ENCODE measurements around the gene FHOD3. TPM values are rescaled to one million over a fixed set of nuclear protein-coding genes. Genes with fewer than 3 reads are reported as not detected.
A peak's percentile ranks its signal among the peaks of the same experiment; 100 is the strongest.

FHOD3 gene
- total RNA-seq, 2 experiments from 2014 or later: not detected

- no peaks in the 10 kb centered on the region for H3K4me1 Mint-ChIP-seq
- peak; percentile 45 for DNase-seq
- no peak overlapping the region for H3K4me3 Mint-ChIP-seq
- H3K9me3 Mint-ChIP-seq: peaks cover 3% of the 10 kb centered on the region
- H3K27me3 Mint-ChIP-seq: peaks cover 14% of the 10 kb centered on the region
- no peaks in the 10 kb centered on the region for H3K36me3 Mint-ChIP-seq
- no peak overlapping the region for H3K27ac Mint-ChIP-seq
These were observed 390.8 kb downstream of the FHOD3 start for GRCh38 chr18:36688020-36688965.

DNA sequence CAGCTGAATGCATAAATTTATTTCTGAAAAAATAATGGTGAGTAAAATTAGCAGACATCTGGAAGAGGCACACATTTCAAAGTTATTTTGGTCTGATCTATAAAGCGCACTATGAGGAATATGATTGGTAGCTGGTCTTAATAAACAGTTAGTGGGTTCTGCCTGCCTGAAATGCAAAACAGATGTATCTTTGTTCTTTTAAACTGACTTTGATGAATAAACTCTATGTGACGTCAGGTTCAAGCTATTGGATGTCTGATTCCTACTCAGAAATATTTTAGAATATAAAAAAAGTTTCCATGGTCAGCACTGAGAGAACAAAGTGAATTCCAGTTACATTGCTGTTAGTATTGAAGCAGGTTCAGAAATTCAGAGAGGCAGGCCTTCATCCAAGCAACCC lies 394.9 kb downstream of the FHOD3 start:
- no peaks in the 10 kb centered on the region for H3K9me3 Mint-ChIP-seq
- no peak overlapping the region for H3K4me3 Mint-ChIP-seq
- H3K27ac Mint-ChIP-seq: no peak overlapping the region
- H3K4me1 Mint-ChIP-seq: no peaks in the 10 kb centered on the region
- DNase-seq: no peak
- H3K27me3 Mint-ChIP-seq: peaks cover 3% of the 10 kb centered on the region
- no peaks in the 10 kb centered on the region for H3K36me3 Mint-ChIP-seq

GRCh38 chr18:36692921-36693332 lies 395.4 kb downstream of the FHOD3 start:
- no peak for DNase-seq
- Mint-ChIP-seq H3K4me1 (no peaks in the 10 kb centered on the region), H3K27ac (no peak overlapping the region), H3K9me3 (no peaks in the 10 kb centered on the region), H3K4me3 (no peak overlapping the region), H3K27me3 (peaks cover 3% of the 10 kb centered on the region), H3K36me3 (no peaks in the 10 kb centered on the region)

DNA sequence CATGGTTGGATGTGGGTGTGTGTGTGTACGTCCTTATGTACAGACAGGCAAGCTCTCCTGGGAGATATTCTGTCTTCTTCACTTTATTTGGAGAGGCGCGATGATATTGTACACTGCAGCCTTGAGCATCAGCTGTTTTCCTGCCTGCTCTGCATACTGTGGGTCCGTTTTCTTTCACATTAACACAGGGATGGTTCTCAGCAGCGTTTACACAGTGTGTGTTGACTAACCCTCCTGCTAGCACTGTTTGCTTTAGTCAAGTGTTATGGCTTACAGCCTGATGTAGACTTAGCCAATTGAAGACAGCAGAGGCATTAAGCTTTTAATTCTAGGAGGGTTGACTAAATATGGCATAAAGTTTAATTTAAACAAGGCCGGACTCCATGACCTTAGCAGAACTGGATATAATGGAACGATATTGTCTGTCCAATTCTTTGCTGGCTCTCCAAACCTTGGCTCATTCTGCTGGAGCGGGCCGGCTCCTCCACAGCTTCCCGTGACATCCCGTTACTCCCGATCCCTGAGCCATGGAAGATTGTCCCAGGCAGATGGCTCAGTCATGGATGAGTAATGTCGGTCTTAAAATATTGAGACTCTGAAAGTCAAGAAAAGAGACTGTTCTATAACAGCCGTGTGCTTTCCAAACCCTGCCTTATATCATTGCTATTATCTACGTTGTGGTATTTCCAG lies 396.6 kb downstream of the FHOD3 start:
- Mint-ChIP-seq H3K9me3 (no peaks in the 10 kb centered on the region), H3K4me3 (no peak overlapping the region), H3K27ac (no peak overlapping the region), H3K4me1 (no peaks in the 10 kb centered on the region), H3K27me3 (peaks cover 3% of the 10 kb centered on the region), H3K36me3 (no peaks in the 10 kb centered on the region)
- DNase-seq: no peak

- H3K27me3 Mint-ChIP-seq: peaks cover 3% of the 10 kb centered on the region
- H3K36me3 Mint-ChIP-seq: no peaks in the 10 kb centered on the region
- H3K4me1 Mint-ChIP-seq: no peaks in the 10 kb centered on the region
- no peak overlapping the region for H3K4me3 Mint-ChIP-seq
- H3K9me3 Mint-ChIP-seq: no peaks in the 10 kb centered on the region
- H3K27ac Mint-ChIP-seq: no peak overlapping the region
- DNase-seq: no peak
These were observed 398.3 kb downstream of the FHOD3 start for GRCh38 chr18:36695806-36696205.

DNA sequence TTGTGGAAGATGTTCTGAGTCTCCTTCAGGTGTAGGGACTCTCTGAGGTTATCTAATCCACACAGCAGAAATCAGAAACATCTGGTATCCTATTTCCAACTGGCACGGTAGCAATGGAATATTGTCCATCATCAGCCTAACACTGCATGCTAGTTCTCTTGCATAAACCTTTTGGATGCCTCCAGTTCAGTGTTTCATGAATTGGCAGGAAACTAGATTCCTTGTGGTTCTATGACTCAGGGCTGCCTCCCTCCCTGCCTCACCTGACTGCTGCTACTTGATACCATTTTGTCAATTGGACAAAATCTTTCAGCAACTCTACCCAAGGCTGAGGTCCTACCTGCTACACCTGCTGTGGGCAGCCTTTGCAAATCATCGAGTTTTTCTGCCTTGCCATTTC lies 400.4 kb downstream of the FHOD3 start:
- no peak for DNase-seq
- no peak overlapping the region for H3K4me3 Mint-ChIP-seq
- H3K36me3 Mint-ChIP-seq: no peaks in the 10 kb centered on the region

DNA sequence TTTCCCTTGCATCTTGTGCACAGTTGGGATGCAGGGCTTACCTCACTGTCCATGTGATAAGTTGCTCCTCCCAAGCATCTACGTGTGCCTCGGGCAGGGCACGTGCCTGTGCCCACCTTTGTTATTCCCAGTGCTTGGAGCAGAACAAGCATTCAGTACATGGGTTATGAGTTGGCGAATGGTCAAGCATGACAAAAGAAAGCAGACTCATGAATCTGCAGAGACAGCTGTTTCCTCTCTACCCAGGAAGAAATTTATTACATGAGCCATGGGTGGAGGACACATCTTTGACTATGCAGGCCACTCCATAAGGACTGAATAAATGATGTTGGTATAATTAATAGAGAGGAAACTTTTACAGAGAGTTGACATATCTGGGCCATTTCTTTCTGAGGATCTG lies 403.4 kb downstream of the FHOD3 start:
- DNase-seq: no peak
- Mint-ChIP-seq H3K27me3 (peaks cover 7% of the 10 kb centered on the region), H3K4me3 (no peak overlapping the region), H3K36me3 (no peaks in the 10 kb centered on the region), H3K9me3 (no peaks in the 10 kb centered on the region), H3K4me1 (no peaks in the 10 kb centered on the region), H3K27ac (no peak overlapping the region)

More for the DNA sequence above, 400.4 kb downstream of the FHOD3 start:
- H3K27ac Mint-ChIP-seq: no peak overlapping the region
- H3K27me3 Mint-ChIP-seq: peaks cover 3% of the 10 kb centered on the region
- H3K4me1 Mint-ChIP-seq: no peaks in the 10 kb centered on the region
- no peaks in the 10 kb centered on the region for H3K9me3 Mint-ChIP-seq

- no peak for DNase-seq
- H3K4me1 Mint-ChIP-seq: no peaks in the 10 kb centered on the region
- H3K27me3 Mint-ChIP-seq: peaks cover 7% of the 10 kb centered on the region
- no peak overlapping the region for H3K27ac Mint-ChIP-seq
- no peak overlapping the region for H3K4me3 Mint-ChIP-seq
- H3K9me3 Mint-ChIP-seq: no peaks in the 10 kb centered on the region
- no peaks in the 10 kb centered on the region for H3K36me3 Mint-ChIP-seq
These were observed 405.0 kb downstream of the FHOD3 start for GRCh38 chr18:36702401-36703013.

DNA sequence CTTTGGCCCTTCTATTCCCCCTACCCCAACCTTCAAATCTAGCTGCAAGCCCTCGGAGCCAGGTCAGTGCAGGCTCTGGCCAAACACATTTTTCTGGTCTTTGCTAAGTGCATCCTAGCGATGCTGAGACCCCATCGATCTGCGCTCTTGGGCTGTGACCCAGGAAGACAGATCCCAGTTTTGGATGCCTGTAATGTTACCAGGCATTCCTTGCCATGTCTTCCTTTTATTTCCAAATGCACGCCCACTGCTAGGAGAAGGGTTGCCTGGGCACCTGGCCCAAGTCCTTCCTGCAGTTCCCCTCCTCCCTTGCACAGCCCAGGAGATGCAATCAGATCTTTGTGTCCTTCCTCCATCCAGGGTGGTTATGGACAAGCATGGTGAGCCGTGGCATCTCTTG lies 406.6 kb downstream of the FHOD3 start:
- H3K9me3 Mint-ChIP-seq: no peaks in the 10 kb centered on the region
- H3K27me3 Mint-ChIP-seq: peaks cover 10% of the 10 kb centered on the region
- no peaks in the 10 kb centered on the region for H3K4me1 Mint-ChIP-seq
- H3K4me3 Mint-ChIP-seq: no peak overlapping the region
- no peak overlapping the region for H3K27ac Mint-ChIP-seq
- no peak for DNase-seq
- no peaks in the 10 kb centered on the region for H3K36me3 Mint-ChIP-seq

DNA sequence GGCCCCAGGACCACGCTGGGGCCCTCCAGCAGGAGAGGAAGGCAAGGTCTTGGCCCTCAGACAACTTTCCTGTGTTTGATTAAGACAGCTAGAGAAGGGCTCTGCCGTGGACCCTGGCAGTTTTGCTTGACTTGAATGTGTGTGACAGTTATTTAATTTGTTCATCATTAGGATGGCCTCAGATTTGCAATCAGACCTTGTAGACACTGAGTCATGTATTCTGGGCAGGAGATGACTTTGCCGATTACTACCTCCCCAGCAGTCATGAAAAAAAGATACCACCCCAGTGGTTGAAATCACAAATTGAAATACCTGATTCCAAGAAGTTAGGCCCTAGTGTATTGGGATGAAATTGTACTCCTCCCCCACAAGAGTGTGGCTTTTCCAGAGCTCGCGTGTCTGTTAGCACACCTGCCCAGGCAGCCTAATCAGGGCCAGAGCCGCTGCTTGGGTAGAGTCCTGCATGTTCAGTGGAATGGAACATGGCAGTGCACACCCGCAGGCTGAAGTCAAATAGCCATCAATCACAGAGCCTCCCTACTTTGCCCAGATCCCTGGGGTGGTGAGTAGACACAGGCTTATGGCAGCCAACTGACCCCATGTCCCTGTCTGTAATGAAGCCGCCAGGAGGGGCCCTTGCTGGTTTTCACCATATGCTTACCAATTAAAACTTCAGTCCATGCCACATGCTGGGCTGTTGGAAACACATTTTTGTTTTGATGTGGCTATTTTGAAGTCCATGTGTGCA lies 408.8 kb downstream of the FHOD3 start:
- Mint-ChIP-seq H3K36me3 (no peaks in the 10 kb centered on the region), H3K27me3 (peaks cover 10% of the 10 kb centered on the region), H3K27ac (no peak overlapping the region), H3K4me1 (no peaks in the 10 kb centered on the region), H3K9me3 (no peaks in the 10 kb centered on the region), H3K4me3 (no peak overlapping the region)
- no peak for DNase-seq

DNA sequence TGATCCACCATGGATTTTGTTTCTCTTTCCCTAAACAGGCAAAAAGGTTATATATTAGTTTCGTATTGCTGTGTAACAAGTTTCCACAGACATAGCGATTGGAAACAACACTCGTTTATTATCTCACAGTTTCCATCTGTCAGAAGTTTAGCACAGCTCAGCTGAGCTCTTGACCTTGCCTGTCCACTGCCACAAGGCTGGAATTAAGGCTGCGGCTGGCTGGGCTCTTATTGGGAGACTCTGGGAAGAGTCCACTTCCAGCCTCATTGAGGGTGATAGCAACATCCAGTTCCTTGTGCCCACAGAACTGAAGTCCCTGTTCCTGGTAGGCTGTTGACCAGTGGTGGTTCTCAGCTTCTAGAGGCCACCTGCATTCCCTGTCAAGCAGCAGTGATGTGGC lies 410.9 kb downstream of the FHOD3 start:
- Mint-ChIP-seq H3K4me1 (no peaks in the 10 kb centered on the region), H3K36me3 (no peaks in the 10 kb centered on the region), H3K27ac (no peak overlapping the region), H3K4me3 (no peak overlapping the region), H3K27me3 (peaks cover 19% of the 10 kb centered on the region), H3K9me3 (no peaks in the 10 kb centered on the region)
- no peak for DNase-seq

DNA sequence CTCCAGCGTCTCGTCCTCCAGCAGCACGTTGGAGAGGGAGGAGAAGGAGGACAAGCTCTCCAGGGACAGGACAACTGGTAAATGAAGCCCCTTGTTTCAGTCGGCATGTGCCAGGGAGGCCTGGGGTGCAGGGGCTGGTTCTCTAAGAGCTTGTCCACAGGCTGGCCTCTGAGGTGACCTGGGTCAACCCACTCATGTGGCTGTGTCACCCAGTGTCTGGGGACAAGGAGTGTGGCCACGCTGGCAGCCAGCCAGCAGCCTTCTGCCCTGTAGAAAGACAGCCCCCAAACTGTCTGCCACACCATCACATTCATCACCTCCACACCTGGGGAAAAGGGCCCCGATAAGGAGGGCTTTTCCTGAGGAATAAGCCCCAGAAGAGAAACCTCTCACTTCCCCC lies 411.8 kb downstream of the FHOD3 start:
- no peaks in the 10 kb centered on the region for H3K9me3 Mint-ChIP-seq
- H3K27ac Mint-ChIP-seq: no peak overlapping the region
- no peaks in the 10 kb centered on the region for H3K36me3 Mint-ChIP-seq
- no peaks in the 10 kb centered on the region for H3K4me1 Mint-ChIP-seq
- H3K4me3 Mint-ChIP-seq: no peak overlapping the region
- peaks cover 19% of the 10 kb centered on the region for H3K27me3 Mint-ChIP-seq
- DNase-seq: no peak

- no peak for DNase-seq
- Mint-ChIP-seq H3K36me3 (no peaks in the 10 kb centered on the region), H3K27ac (no peak overlapping the region), H3K4me3 (no peak overlapping the region), H3K27me3 (peaks cover 12% of the 10 kb centered on the region), H3K4me1 (no peaks in the 10 kb centered on the region), H3K9me3 (no peaks in the 10 kb centered on the region)
These were observed 413.7 kb downstream of the FHOD3 start for GRCh38 chr18:36711014-36711725.

DNA sequence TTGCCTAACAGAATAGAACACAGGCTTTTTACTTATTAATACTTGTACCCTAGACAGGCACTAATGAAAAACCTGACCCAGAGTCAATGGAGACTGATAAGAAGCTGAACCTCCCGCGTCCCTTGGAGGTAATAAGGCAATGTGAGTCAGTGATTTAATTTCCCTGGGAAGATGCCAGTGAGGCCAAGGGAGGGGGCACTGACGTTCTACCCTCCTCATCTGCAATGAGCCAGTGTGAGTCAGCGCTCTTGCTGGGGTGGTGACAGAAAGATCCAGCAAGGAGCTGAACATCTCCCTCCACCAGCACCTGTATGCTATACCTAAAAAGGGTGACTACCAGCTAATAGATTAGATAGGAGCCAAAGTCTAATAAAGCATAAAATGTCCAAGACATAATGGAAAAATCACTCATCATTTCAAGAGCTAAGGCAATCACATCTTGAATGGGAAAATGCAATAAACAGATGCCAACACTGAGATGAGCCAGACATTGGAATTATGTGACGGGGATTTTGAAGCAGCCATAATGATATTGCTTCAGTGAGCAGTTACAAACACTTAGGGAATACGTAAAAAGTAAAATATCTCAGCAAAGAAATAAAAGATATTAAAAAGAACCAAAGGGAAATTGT lies 414.4 kb downstream of the FHOD3 start:
- Mint-ChIP-seq H3K36me3 (no peaks in the 10 kb centered on the region), H3K4me3 (no peak overlapping the region), H3K4me1 (no peaks in the 10 kb centered on the region), H3K27me3 (peaks cover 12% of the 10 kb centered on the region), H3K27ac (no peak overlapping the region), H3K9me3 (no peaks in the 10 kb centered on the region)
- DNase-seq: no peak
